Endothelial cell of umbilical vein (primary cell): Measurements from ENCODE around the gene SLC18B1. TPM values are rescaled to one million over a fixed set of nuclear protein-coding genes. Genes with fewer than 3 reads are reported as not detected.

Experiments used
- BruUV-seq: library from RNA; stranded (reverse); fragments of 400-500 nt; replicated peaks from 2 replicates; lab custom pipeline; 2021; lab: Mats Ljungman, UMichigan
- CTCF ChIA-PET: fragments of 300-600, 350-600 bp; sonication (Branson Sonifier 250); formaldehyde crosslinking; loops from one replicate; lab custom pipeline; 2021; ENCODE audit warnings: antibody characterized with exemption, inconsistent platforms; lab: Charles Lee
- POLR2A ChIA-PET: fragments of 300-600, 350-600 bp; sonication (Branson Sonifier 250); formaldehyde crosslinking; loops from one replicate; lab custom pipeline; 2021; ENCODE audit warnings: antibody characterized with exemption, inconsistent platforms; lab: Charles Lee
- DNase-seq: peaks from one replicate; pipeline ENCODE4 v3.0.0-alpha.2; 2011; ENCODE audit warnings: low read depth, low spot score
- FAIRE-seq: peaks from 2 replicates; lab custom pipeline; 2011; peaks lifted over from hg19 to GRCh38; lab: Jason Lieb, UNC
- H2AFZ ChIP-seq: 2 replicates; pipeline ENCODE4 v1.6.0; 2012; ENCODE audit warnings: low read depth, low read length, control low read depth, inconsistent platforms
- H3K27ac ChIP-seq: 2 replicates; pipeline ENCODE4 v1.5.1; 2011; ENCODE audit warnings: low read depth, mild to moderate bottlenecking, control low read depth, low read length, moderate library complexity; ENCODE audit not compliant: insufficient read depth
- H3K27me3 ChIP-seq, 2 experiments: 2 replicates each; pipeline versions ENCODE4 v1.6.0 to v1.6.1; 2011; ENCODE audit warnings: low read length in 2 of 2, mixed read lengths in 1 of 2; ENCODE audit not compliant: control insufficient read depth in 2 of 2, insufficient read depth in 2 of 2
- H3K36me3 ChIP-seq, 2 experiments: 2 replicates in 1 of 2; 3 replicates in 1 of 2; pipeline ENCODE4 v1.5.1; 2011; ENCODE audit warnings: low read length in 2 of 2, mild to moderate bottlenecking in 1 of 2, moderate library complexity in 1 of 2; ENCODE audit not compliant: control insufficient read depth in 2 of 2, insufficient read depth in 2 of 2; ENCODE audit errors: extremely low read depth in 1 of 2
- H3K4me1 ChIP-seq: 3 replicates; pipeline ENCODE4 v1.5.1; 2011; ENCODE audit warnings: mild to moderate bottlenecking, low read length; ENCODE audit not compliant: control insufficient read depth, insufficient read depth; ENCODE audit errors: extremely low read depth
- H3K4me2 ChIP-seq: 2 replicates; pipeline ENCODE4 v1.6.1; 2011; ENCODE audit warnings: low read length, control low read depth, mixed read lengths; ENCODE audit not compliant: insufficient read depth
- H3K4me3 ChIP-seq, 3 experiments: fragments of 200-600 bp in 1 of 3; sonication (generic), shearing (Covaris generic) in 1 of 3; replicated peaks in 1 of 3; 2 replicates each; pipeline ENCODE4 v1.5.1; 2011 to 2016; ENCODE audit warnings: control low read depth in 3 of 3, low read length in 3 of 3, mild to moderate bottlenecking in 2 of 3, inconsistent platforms in 1 of 3, low read depth in 1 of 3, moderate library complexity in 1 of 3; ENCODE audit not compliant: insufficient read depth in 1 of 3
- H3K79me2 ChIP-seq: 2 replicates; pipeline ENCODE4 v1.6.0; 2012; ENCODE audit warnings: low read length, inconsistent platforms; ENCODE audit not compliant: control insufficient read depth, insufficient read depth
- H3K9ac ChIP-seq: replicated peaks from 2 replicates; pipeline ENCODE3; 2011; ENCODE audit warnings: low read length, control low read depth; ENCODE audit not compliant: insufficient read depth; ENCODE audit errors: extremely low read depth
- H3K9me1 ChIP-seq: replicated peaks from 3 replicates; pipeline ENCODE4 v1.6.0; 2011; ENCODE audit warnings: mild to moderate bottlenecking, low read length; ENCODE audit not compliant: control insufficient read depth, insufficient read depth; ENCODE audit errors: extremely low read depth
- H3K9me3 ChIP-seq: replicated peaks from 2 replicates; pipeline ENCODE4 v1.5.1; 2012; ENCODE audit warnings: low read length, inconsistent platforms; ENCODE audit not compliant: control insufficient read depth, insufficient read depth
- H4K20me1 ChIP-seq: replicated peaks from 2 replicates; pipeline ENCODE3; 2011; ENCODE audit warnings: mild to moderate bottlenecking, low read length; ENCODE audit not compliant: control insufficient read depth, insufficient read depth; ENCODE audit errors: extremely low read depth
- EZH2 ChIP-seq: IDR thresholded peaks from 2 replicates; pipeline ENCODE4 v1.6.1; 2012; ENCODE audit warnings: borderline replicate concordance, low read depth, mild to moderate bottlenecking, moderate library complexity, low read length, inconsistent platforms; ENCODE audit not compliant: severe bottlenecking
- FOS ChIP-seq: IDR thresholded peaks from 2 replicates; pipeline ENCODE4 v1.6.1; 2011; ENCODE audit warnings: mild to moderate bottlenecking, low read length, moderate library complexity, borderline replicate concordance; ENCODE audit not compliant: insufficient read depth
- GATA2 ChIP-seq: IDR thresholded peaks from 2 replicates; pipeline ENCODE4 v1.7.0; 2011; ENCODE audit warnings: low read depth, mild to moderate bottlenecking, moderate library complexity, mixed read lengths, low read length; ENCODE audit not compliant: insufficient read length, insufficient read depth
- JUN ChIP-seq: IDR thresholded peaks from 2 replicates; pipeline ENCODE4 v1.6.1; 2011; ENCODE audit warnings: borderline replicate concordance, low read depth; ENCODE audit not compliant: insufficient read length, insufficient read depth
- MYC ChIP-seq: IDR thresholded peaks from one replicate; pipeline ENCODE4 v1.6.1; 2011; ENCODE audit warnings: mild to moderate bottlenecking, low read depth, low read length
- POLR2A ChIP-seq: IDR thresholded peaks from 2 replicates; pipeline ENCODE4 v1.6.1; 2012; ENCODE audit warnings: low read depth, mild to moderate bottlenecking, control low read depth, low read length
- POLR2AphosphoS5 ChIP-seq: IDR thresholded peaks from 2 replicates; pipeline ENCODE4 v1.6.1; 2012; ENCODE audit warnings: low read depth, mild to moderate bottlenecking, control low read depth, low read length, moderate library complexity; ENCODE audit not compliant: insufficient read depth
- dilution Hi-C: fragments of 300-500 bp; cut with MboI; formaldehyde crosslinking; loops from one replicate; pipeline ENCODE4 v1.15.0; 2019; ENCODE audit warnings: low sequenced_read_pairs; ENCODE audit not compliant: extremely low pct_ligation_motif_present
- intact Hi-C: fragments of 100-400 bp; cut with micrococcal nuclease; formaldehyde crosslinking; loops from one replicate; pipeline ENCODE4 v1.10.0; 2022
- polyA plus RNA-seq, 4 experiments: library from polyadenylated mRNA; depleted of rRNA in 3 of 4; stranded (reverse) in 3 of 4; unstranded in 1 of 4; fragments of >200 nt; gene quantifications; 2 replicates each; pipeline versions ENCODE4 v1.2.1 to v1.2.3, GENCODE V29; 2011 to 2012; ENCODE audit warnings: missing spikeins in 1 of 4
- total RNA-seq: library from RNA; stranded (reverse); gene quantifications from 2 replicates; pipeline ENCODE4 v1.2.3, GENCODE V29; 2021
- TF ChIP-seq, protein P1 (sequence below): IDR thresholded peaks from 2 replicates; pipeline ENCODE4 v1.6.1; 2011; ENCODE audit not compliant: insufficient read depth, insufficient read length
- TF ChIP-seq, protein P2 (sequence below), 2 donors: IDR thresholded peaks; 1 replicate in 1 of 2; 2 replicates in 1 of 2; pipeline ENCODE4 v1.5.1; 2011; ENCODE audit warnings: low read length in 2 of 2, mild to moderate bottlenecking in 2 of 2, moderate library complexity in 2 of 2, control low read depth in 1 of 2, inconsistent platforms in 1 of 2, low read depth in 1 of 2; ENCODE audit not compliant: insufficient read depth in 1 of 2; ENCODE audit errors: extremely low read depth in 1 of 2

Gene SLC18B1
- total and polyA plus RNA-seq, 2 donors (not counting 3 experiments of a cell fraction or from before 2014, with no cell fraction given) = 8.4 to 9.2 TPM

DNA sequence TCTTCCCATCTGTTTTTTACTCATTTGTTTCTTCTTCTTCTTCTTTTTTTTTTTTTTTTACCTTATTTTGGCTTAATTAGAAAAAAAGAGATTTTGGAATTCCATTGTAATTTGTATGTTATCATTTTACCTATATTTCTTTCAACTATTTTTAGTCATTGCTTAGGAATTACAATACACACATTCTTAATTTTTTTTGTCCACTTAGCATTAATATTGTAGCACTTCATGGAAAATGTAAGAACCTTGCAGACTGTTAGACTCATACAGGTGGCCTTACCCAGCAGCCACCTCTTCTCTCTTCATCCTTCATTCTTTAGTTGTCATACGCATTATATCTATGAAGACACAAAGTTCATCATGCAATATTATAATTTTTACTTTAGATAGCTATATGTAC is 5.8 kb upstream of the SLC18B1 start:
- H3K36me3 ChIP-seq = no peaks in the 10 kb centered on the region
- no peak overlapping the region for H3K9ac ChIP-seq
- BruUV-seq = no TSS peak
- H3K27ac ChIP-seq = no peak overlapping the region
- DNase-seq (no peak), FAIRE-seq (no peak)
- no peaks in the 10 kb centered on the region for H3K9me3 ChIP-seq
- no peaks in the 10 kb centered on the region for H3K4me1 ChIP-seq
- no peaks in the 10 kb centered on the region for H3K9me1 ChIP-seq
- ChIA-PET POLR2A (no interaction called here), CTCF (interaction anchor here (1.2 to 1.5 kb wide), 3 partner anchors 19 to 158 kb away, joined by 4 to 5 read pairs (median 5); no protein-coding TSS in a partner anchor)
- H2AFZ ChIP-seq = no peak overlapping the region
- no peaks in the 10 kb centered on the region for H4K20me1 ChIP-seq
- no peak overlapping the region for H3K4me3 ChIP-seq
- dilution Hi-C loops = no loop called here
- H3K4me2 ChIP-seq = no peak overlapping the region
- peaks cover 13% of the 10 kb centered on the region in 2 experiments for H3K27me3 ChIP-seq
- H3K79me2 ChIP-seq = no peaks in the 10 kb centered on the region
- no peak for TF ChIP-seq MYC
- TF ChIP-seq POLR2AphosphoS5 = no peak
- no peak for TF ChIP-seq GATA2
- no peak for TF ChIP-seq EZH2
- TF ChIP-seq FOS = no peak
- no peak for TF ChIP-seq POLR2A
- TF ChIP-seq, protein P1, sequence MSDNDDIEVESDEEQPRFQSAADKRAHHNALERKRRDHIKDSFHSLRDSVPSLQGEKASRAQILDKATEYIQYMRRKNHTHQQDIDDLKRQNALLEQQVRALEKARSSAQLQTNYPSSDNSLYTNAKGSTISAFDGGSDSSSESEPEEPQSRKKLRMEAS = no peak
- TF ChIP-seq JUN = no peak
- TF ChIP-seq, protein P2, sequence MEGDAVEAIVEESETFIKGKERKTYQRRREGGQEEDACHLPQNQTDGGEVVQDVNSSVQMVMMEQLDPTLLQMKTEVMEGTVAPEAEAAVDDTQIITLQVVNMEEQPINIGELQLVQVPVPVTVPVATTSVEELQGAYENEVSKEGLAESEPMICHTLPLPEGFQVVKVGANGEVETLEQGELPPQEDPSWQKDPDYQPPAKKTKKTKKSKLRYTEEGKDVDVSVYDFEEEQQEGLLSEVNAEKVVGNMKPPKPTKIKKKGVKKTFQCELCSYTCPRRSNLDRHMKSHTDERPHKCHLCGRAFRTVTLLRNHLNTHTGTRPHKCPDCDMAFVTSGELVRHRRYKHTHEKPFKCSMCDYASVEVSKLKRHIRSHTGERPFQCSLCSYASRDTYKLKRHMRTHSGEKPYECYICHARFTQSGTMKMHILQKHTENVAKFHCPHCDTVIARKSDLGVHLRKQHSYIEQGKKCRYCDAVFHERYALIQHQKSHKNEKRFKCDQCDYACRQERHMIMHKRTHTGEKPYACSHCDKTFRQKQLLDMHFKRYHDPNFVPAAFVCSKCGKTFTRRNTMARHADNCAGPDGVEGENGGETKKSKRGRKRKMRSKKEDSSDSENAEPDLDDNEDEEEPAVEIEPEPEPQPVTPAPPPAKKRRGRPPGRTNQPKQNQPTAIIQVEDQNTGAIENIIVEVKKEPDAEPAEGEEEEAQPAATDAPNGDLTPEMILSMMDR (IDR thresholded peaks at IDR 0.05; ENCODE audit: extremely low read depth in 1 of 2, insufficient read depth in 1 of 2, low read depth in 1 of 2, low read length in 2 of 2) = no peak
- intact Hi-C loops = no loop called here
